Pancreas (tissue), 10 donors: ENCODE measurements around the gene FAHD1. TPM values are rescaled to one million over a fixed set of nuclear protein-coding genes. Genes with fewer than 3 reads are reported as not detected.
A peak's percentile ranks its signal among the peaks of the same experiment; 100 is the strongest.

Source experiments
- ATAC-seq, 4 donors: fragments of 200-7000 bp; cut with Tn5 transposase; one replicate each; pipeline versions ENCODE4 v1.8.0 to v1.9.1; 2020; ENCODE audit warnings: mild to moderate bottlenecking in 4 of 4, moderate library complexity in 4 of 4
- DNase-seq, 6 donors: peaks; one replicate each; pipeline ENCODE4 v3.0.0-alpha.2; 2020
- FAIRE-seq: peaks from 2 replicates; lab custom pipeline; 2012; peaks lifted over from hg19 to GRCh38; lab: Jason Lieb, UNC
- H3K27ac ChIP-seq, 4 donors: fragments of 200-600 bp; sonication (generic); 1 replicate in 3 of 4; 2 replicates in 1 of 4; pipeline versions ENCODE4 v1.5.0 to v1.8.0; 2020
- H3K27me3 ChIP-seq, 4 donors: fragments of 200-600 bp; one replicate each; pipeline ENCODE4 v1.8.0; 2021
- H3K36me3 ChIP-seq, 3 donors: fragments of 200-600 bp; sonication (generic) in 1 of 3; one replicate each; pipeline versions ENCODE4 v1.5.0 to v1.8.0; 2020 to 2021
- H3K4me1 ChIP-seq, 3 donors: fragments of 200-600 bp; one replicate each; pipeline ENCODE4 v1.8.0; 2021
- H3K4me3 ChIP-seq, 4 donors: fragments of 200-600 bp; sonication (generic) in 2 of 4; one replicate each; pipeline versions ENCODE4 v1.5.0 to v1.8.0; 2020 to 2021
- H3K9me3 ChIP-seq, 4 donors: fragments of 200-600 bp; one replicate each; pipeline ENCODE4 v1.8.0; 2021
- WGBS, 2 donors: extraction: QIAGEN DNeasy Blood & Tissue Kit; methylation state at CpG; one replicate each; pipeline ENCODE4 v1.1.7; 2013; 5-methylcytosine and 5-hydroxymethylcytosine counted together
- intact Hi-C, 3 donors: fragments of 100-400 bp; cut with DNase I; formaldehyde crosslinking; loops; one replicate each; pipeline versions ENCODE4 v1.11.1 to v1.14.2; 2022
- polyA plus RNA-seq, 2 donors: library from polyadenylated mRNA; stranded (reverse); fragments of 200-250 nt; gene quantifications; one replicate each; pipeline ENCODE4 v1.2.3, GENCODE V29; 2013
- total RNA-seq, 6 donors: library from RNA; stranded (reverse); fragmentation: NEBNext Ultra II Directional in 4 of 6; extraction: Animal tissue kit (Norgen Biotek cat#: 25700) in 4 of 6; gene quantifications; one replicate each; pipeline versions ENCODE4 v1.2.1 to v1.2.4, GENCODE V29; 2021 to 2023
- TF ChIP-seq, protein P1 (sequence below), 4 donors: fragments of 200-600 bp; sonication (generic) in 3 of 4; IDR thresholded peaks; one replicate each; pipeline versions ENCODE4 v1.5.0 to v1.8.0; 2021; ENCODE audit warnings: antibody characterized with exemption in 4 of 4
- donor health status: healthy with polysubstance abuse.
- donor health status: DM: no; HTN: no; CAD: no; lungs with moderate emphysema.
- donor health status: DM: no; HTN: no; CAD: no.
- donor health status: control.
- donor health status: control.
- donor health status: Bipolar disorder and iron deficiency.
- donor health status: DM: yes; HTN: yes; CAD: no.
- donor health status: DM: no; HTN: no; CAD: no.
- donor health status: DM: no; HTN: no; CAD: no.
- donor health status: DM: yes; HTN: yes; CAD: no.

Gene FAHD1
- total and polyA plus RNA-seq, 8 donors, result 5.1 to 14.4 (median 12.2) TPM

DNA sequence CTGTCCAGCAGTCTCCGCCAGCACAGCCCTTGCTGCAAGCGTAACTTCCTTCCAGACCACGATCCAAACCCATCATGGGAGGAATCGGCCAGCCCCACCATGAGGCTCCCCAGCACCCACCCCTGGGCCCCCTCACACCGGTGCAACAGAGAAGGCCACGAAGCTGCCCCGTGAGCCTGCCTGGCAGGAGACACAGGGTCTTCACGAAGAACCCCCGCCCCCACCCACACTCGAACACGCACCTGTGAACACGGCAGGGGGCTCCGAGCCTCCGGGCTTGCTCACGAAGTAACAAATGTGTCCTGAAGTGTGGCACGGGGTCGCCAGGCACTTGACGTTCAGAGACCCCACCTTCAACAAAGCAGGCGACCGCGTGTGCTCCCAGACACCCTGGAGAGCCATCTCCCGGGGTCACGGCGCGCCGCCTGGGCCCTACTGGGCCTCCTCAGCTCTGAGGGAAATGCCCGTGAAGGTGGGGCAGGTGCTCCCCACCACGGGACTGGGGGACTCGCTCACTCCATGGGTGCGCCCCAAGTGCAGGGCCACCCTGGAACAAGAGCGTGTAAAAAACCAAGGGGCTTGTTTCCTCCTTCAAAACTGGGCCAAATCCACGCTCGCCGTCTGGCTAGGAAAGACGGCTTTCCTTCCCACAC lies 8.0 kb upstream of the FAHD1 start:
- Histone ChIP-seq H3K4me3 (no peak overlapping the region), H3K9me3 (no peaks in the 10 kb centered on the region), H3K36me3 (peaks cover 3 to 38% (median 14%) of the 10 kb centered on the region in 3 donors), H3K4me1 (no peaks in the 10 kb centered on the region), H3K27ac (no peak overlapping the region), H3K27me3 (no peaks in the 10 kb centered on the region)
- no peak for FAIRE-seq
- peak in 1 of 6 donors; percentile 73 for DNase-seq
- intact Hi-C loops, result no loop called here
- ATAC-seq, result no peak
- TF ChIP-seq, protein P1, sequence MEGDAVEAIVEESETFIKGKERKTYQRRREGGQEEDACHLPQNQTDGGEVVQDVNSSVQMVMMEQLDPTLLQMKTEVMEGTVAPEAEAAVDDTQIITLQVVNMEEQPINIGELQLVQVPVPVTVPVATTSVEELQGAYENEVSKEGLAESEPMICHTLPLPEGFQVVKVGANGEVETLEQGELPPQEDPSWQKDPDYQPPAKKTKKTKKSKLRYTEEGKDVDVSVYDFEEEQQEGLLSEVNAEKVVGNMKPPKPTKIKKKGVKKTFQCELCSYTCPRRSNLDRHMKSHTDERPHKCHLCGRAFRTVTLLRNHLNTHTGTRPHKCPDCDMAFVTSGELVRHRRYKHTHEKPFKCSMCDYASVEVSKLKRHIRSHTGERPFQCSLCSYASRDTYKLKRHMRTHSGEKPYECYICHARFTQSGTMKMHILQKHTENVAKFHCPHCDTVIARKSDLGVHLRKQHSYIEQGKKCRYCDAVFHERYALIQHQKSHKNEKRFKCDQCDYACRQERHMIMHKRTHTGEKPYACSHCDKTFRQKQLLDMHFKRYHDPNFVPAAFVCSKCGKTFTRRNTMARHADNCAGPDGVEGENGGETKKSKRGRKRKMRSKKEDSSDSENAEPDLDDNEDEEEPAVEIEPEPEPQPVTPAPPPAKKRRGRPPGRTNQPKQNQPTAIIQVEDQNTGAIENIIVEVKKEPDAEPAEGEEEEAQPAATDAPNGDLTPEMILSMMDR (IDR thresholded peaks at IDR 0.05), result no peak
- WGBS, 2 donors, result 94 to 95% methylated on average over 35 of the region's 35 CpGs

DNA sequence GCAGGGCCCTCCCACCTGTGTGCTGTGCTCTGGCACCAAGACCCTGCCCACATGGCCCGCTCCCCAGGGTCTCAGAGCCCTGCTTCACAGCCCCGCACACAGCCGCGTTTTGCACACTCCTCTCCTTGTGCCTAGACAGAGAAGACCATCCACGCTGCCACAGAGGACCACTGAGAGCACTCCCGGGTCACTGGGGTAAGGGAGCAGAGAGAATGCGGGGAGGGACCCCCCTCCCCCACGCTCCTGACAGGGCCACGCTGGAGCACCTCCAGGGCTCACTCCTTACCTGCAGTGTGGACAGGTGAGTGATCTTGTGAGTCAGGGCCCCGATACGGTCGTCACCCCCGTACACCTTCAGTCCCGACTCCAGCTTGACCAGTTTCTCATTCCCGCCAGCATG lies 7.4 kb upstream of the FAHD1 start:
- peaks cover 3 to 38% (median 14%) of the 10 kb centered on the region in 3 donors for H3K36me3 ChIP-seq
- no peak for DNase-seq
- no peak for FAIRE-seq

DNA sequence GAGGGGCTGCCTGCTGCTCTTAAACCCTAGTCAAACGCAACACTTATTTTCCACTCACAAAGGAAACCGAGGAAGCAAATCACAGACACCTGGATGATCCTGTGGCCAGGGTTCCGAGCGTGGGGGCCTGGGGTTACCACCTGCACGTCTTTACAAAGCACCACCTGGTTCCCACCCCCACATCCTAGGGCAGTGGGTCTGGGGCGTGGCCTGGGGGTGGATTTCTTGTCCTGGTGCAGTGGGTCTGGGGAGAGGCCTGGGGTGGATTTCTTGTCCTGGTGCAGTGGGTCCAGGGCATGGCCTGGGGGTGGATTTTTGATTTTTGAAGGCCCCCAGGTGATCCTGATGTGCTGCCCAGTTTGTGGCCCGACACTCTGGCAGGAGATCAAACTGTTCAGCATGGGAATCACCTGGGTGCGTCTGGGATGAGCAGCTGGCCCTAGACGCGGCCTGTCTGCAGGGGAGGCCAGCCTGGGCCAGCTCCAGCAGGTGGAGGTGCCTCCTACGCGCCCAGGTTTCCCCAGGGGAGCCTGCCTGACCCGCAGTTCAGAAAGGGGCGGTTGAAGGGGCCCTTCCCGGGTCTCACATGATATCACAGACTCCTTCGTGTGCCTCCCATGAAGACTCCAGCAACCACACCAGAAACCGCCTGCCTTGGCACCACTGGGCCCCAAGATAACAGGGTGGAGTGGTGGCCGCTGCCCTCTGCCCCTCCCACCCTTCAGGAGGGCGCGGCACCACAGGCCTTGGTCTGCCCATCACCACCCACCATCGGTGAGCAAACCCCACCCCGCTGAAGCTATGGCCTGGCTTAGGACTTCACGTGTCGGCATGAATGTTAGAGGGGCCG lies 6.7 kb upstream of the FAHD1 start:
- Histone ChIP-seq H3K36me3 (peaks cover 3 to 38% (median 14%) of the 10 kb centered on the region in 3 donors), H3K27me3 (no peaks in the 10 kb centered on the region), H3K4me1 (peaks cover 0 to 7% (median 3%) of the 10 kb centered on the region in 3 donors), H3K4me3 (no peak overlapping the region), H3K27ac (no peak overlapping the region), H3K9me3 (no peaks in the 10 kb centered on the region)
- TF ChIP-seq, protein P1 (IDR thresholded peaks at IDR 0.05), result no peak
- intact Hi-C loops, result no loop called here
- FAIRE-seq (no peak), ATAC-seq (no peak), DNase-seq (no peak)
- 86 to 88% methylated on average over 25 of the region's 25 CpGs for WGBS, 2 donors

More for the DNA sequence above, 7.4 kb upstream of the FAHD1 start:
- no peaks in the 10 kb centered on the region for H3K27me3 ChIP-seq
- ATAC-seq, result no peak
- H3K4me1 ChIP-seq, result peaks cover 0 to 3% (median 0%) of the 10 kb centered on the region in 3 donors
- no peak overlapping the region for H3K27ac ChIP-seq
- no peak overlapping the region for H3K4me3 ChIP-seq
- no peaks in the 10 kb centered on the region for H3K9me3 ChIP-seq
- intact Hi-C loops, result no loop called here
- WGBS, 2 donors, result 91 to 95% methylated on average over 15 of the region's 15 CpGs
- TF ChIP-seq, protein P1 (IDR thresholded peaks at IDR 0.05), result no peak

- H3K36me3 ChIP-seq, result peaks cover 3 to 38% (median 14%) of the 10 kb centered on the region in 3 donors
- 91% methylated on average over 12 of the region's 12 CpGs for WGBS, 2 donors
- DNase-seq (no peak), FAIRE-seq (no peak), ATAC-seq (no peak)
- TF ChIP-seq, protein P1 (IDR thresholded peaks at IDR 0.05), result no peak
- intact Hi-C loops, result no loop called here
- no peak overlapping the region for H3K27ac ChIP-seq
- H3K9me3 ChIP-seq, result no peaks in the 10 kb centered on the region
- peaks cover 0 to 11% (median 6%) of the 10 kb centered on the region in 3 donors for H3K4me1 ChIP-seq
- no peaks in the 10 kb centered on the region for H3K27me3 ChIP-seq
- H3K4me3 ChIP-seq, result no peak overlapping the region
Measured at GRCh38 chr16:1820946-1821290, 6.1 kb upstream of the FAHD1 start.
